ENCODE results near the gene CFAP107.
"Not testable (repeated sequence)": the region's sequence is repeated elsewhere in the genome, so short reads cannot be mapped to it uniquely, and the experiment has no call there.

Gene CFAP107

GRCh38 chr1:12783783-12784182 lies 37.8 kb downstream of the CFAP107 start:
- DNase-seq, result not testable (repeated sequence)

- DNase-seq, result not testable (repeated sequence)
These were observed 38.7 kb downstream of the CFAP107 start for GRCh38 chr1:12784729-12785128.

GRCh38 chr1:12791097-12791496 lies 45.1 kb downstream of the CFAP107 start, which contains the start of gene PRAMEF1:
Gene PRAMEF1 (plus strand): TSS chr1:12791397. CDS start chr1:12793228, 1,831 bp downstream.
- DNase-seq, result not testable (repeated sequence)

GRCh38 chr1:12798911-12799310 lies 52.9 kb downstream of the CFAP107 start:
- no peak for DNase-seq

DNA sequence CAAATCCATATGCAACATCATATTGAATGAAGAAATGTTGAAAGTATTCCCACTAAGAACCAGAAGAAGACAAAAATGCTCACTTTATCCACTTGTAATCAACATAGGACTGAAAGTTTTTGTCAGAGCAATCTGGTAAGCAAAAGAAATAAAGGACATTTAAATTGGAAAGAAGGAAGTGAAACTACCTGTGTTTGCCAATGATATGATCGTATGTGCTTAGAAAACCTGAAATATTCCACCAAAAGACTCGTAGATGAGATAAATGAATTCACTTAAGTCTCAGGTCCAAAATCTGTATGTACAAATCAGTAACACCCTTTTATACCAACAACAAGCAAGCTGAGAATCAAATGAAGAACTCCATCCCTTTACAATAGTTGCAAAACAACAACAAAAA lies 53.7 kb downstream of the CFAP107 start:
- DNase-seq, result no peak

- no peak for DNase-seq
These were observed 63.9 kb downstream of the CFAP107 start for GRCh38 chr1:12809933-12810332.

GRCh38 chr1:12810691-12811408 lies 64.8 kb downstream of the CFAP107 start:
- no peak for DNase-seq

DNA sequence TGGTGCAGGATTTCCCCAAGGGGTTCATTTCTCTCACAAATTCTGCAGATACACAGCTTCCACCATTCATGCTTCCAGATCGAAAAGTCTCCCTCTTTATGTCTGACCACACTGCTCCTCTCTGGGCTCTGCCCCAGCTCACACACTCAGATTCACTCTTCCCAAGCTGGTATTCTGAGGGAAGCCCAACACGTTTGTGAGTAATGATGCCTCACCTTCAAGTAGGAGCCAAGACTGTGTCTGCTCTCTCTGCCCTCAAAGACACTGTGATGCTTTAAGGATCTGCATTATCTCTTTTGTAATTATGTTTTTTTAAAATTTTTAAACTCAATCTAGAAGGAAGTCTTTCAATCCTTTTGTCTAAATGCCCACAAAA lies 65.4 kb downstream of the CFAP107 start:
- no peak for DNase-seq
